Thymus (tissue), 11 donors: ENCODE results near the gene MED6. TPM values are rescaled to one million over a fixed set of nuclear protein-coding genes. Genes with fewer than 3 reads are reported as not detected.

Source experiments
- DNase-seq, 9 donors: peaks; one replicate each; pipeline ENCODE4 v3.0.0-alpha.2; 2013; ENCODE audit warnings: low spot score in 9 of 9, low read depth in 6 of 9, missing footprints in 1 of 9
- H3K27ac ChIP-seq, 2 donors: one replicate each; pipeline ENCODE4 v1.5.1; 2013; ENCODE audit warnings: control low read depth in 1 of 2, low read depth in 1 of 2, low read length in 1 of 2, mild to moderate bottlenecking in 1 of 2, moderate library complexity in 1 of 2
- H3K27me3 ChIP-seq, 2 donors: one replicate each; pipeline ENCODE4 v1.5.1; 2013; ENCODE audit warnings: low read length in 1 of 2; ENCODE audit not compliant: control insufficient read depth in 2 of 2, insufficient read depth in 1 of 2
- H3K36me3 ChIP-seq, 2 donors: one replicate each; pipeline ENCODE4 v1.5.1; 2013; ENCODE audit warnings: low read length in 1 of 2, mild to moderate bottlenecking in 1 of 2, moderate library complexity in 1 of 2; ENCODE audit not compliant: control insufficient read depth in 2 of 2, insufficient read depth in 2 of 2
- H3K4me1 ChIP-seq, 2 donors: one replicate each; pipeline ENCODE4 v1.5.1; 2013; ENCODE audit warnings: low read length in 2 of 2; ENCODE audit not compliant: control insufficient read depth in 2 of 2, insufficient read depth in 2 of 2
- H3K4me3 ChIP-seq, 2 donors: one replicate each; pipeline ENCODE4 v1.5.1; 2013; ENCODE audit warnings: low read length in 2 of 2, control low read depth in 1 of 2, mild to moderate bottlenecking in 1 of 2
- H3K9me3 ChIP-seq, 2 donors: one replicate each; pipeline ENCODE4 v1.5.1; 2013; ENCODE audit warnings: low read length in 1 of 2, mild to moderate bottlenecking in 1 of 2; ENCODE audit not compliant: control insufficient read depth in 2 of 2, insufficient read depth in 1 of 2
- WGBS: extraction: QIAGEN DNeasy Blood & Tissue Kit; methylation state at CpG from one replicate; pipeline ENCODE4 v1.1.7; 2013; 5-methylcytosine and 5-hydroxymethylcytosine counted together
- polyA plus RNA-seq: library from polyadenylated mRNA; stranded (reverse); fragments of 200-250 nt; gene quantifications from one replicate; pipeline ENCODE4 v1.2.3, GENCODE V29; 2013
- total RNA-seq: library from RNA; stranded (reverse); fragments of 120-200 nt; gene quantifications from one replicate; pipeline ENCODE4 v1.2.4, GENCODE V29; 2013
- donor health status: healthy.

Gene MED6
- total and polyA plus RNA-seq, 2 donors, result 26.1 to 29.3 TPM

- WGBS, result under 1% methylated on average over 105 of the region's 105 CpGs
- Histone ChIP-seq H3K27ac (peak within 1 kb of the TSS; percentile 80 to 84), H3K4me3 (peak within 1 kb of the TSS; percentile 68 to 71), H3K9me3 (peaks cover 0 to 1% of the 10 kb centered on the region in 2 donors), H3K4me1 (peaks cover 24 to 36% of the 10 kb centered on the region in 2 donors), H3K27me3 (peaks cover 0 to 32% of the 10 kb centered on the region in 2 donors), H3K36me3 (no peaks in the 10 kb centered on the region)
- peak in 1 of 9 donors; percentile 15 for DNase-seq
Observed at GRCh38 chr14:70641548-70642302, 41.3 kb upstream of the MED6 start, which contains the start of gene TTC9. TSS of gene TTC9 (plus strand) at chr14:70641916. CDS start at chr14:70642130, 214 bp downstream.

DNA sequence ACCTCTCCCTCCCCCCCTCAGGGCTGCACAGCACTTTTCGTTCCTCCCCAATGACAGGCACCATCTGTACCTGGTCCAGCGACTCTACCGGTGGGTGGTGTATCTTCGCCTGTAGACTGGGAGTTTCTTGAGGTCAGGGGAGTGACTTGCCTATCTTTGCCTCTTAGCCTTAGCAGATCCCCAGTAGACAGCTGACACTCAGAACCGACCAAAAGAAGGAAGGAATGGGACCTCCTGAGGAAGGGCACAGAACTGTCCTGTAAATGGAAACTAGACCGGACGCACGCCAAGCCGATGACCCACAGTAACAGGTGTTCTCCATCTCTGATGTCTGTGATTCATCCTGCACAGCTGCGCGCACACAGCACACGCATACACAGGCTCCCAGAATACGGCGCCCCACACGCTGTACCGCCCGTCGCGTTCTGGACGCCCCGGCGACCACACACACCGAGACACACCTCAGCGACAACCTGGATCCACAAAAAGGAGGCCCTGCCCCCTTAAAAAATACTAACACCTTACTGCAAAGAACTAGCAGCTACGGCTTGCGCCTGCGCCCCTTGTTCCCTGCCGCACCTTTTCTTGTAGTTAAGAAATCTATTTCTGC lies 40.6 kb upstream of the MED6 start:
- Histone ChIP-seq H3K27ac (peak overlapping the region; percentile 60 to 84), H3K4me3 (peak overlapping the region; percentile 44 to 68), H3K9me3 (peaks cover 0 to 1% of the 10 kb centered on the region in 2 donors), H3K4me1 (peaks cover 18 to 29% of the 10 kb centered on the region in 2 donors), H3K27me3 (peaks cover 0 to 32% of the 10 kb centered on the region in 2 donors), H3K36me3 (no peaks in the 10 kb centered on the region)
- under 1% methylated on average over 28 of the region's 28 CpGs for WGBS
- peak in 3 of 9 donors; percentile 15 to 49 (median 43) for DNase-seq

DNA sequence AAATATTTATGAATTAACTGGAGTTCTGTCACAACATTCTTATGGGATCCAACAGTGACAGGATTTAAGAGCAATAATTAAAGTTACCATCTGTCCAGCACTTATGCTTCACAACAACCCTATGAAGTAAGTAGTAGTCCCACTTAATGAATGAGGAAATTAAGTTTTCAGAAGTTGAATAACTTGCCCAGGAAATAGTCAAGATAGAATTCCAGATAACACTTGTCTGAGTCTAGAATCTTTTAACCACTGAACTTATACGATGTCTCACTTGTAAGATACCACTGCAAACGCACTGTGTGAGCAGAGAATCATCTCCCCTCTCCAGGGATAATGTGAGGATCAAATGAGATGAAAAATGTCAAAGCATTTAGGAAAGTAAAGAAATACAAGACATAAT lies 38.0 kb upstream of the MED6 start:
- DNase-seq, result no peak
- no peak overlapping the region for H3K4me3 ChIP-seq
- H3K4me1 ChIP-seq, result peaks cover 11 to 20% of the 10 kb centered on the region in 2 donors
- 43% methylated on average over 2 of the region's 2 CpGs for WGBS
- H3K27me3 ChIP-seq, result peaks cover 0 to 31% of the 10 kb centered on the region in 2 donors
- H3K36me3 ChIP-seq, result no peaks in the 10 kb centered on the region
- peaks cover 0 to 1% of the 10 kb centered on the region in 2 donors for H3K9me3 ChIP-seq
- no peak overlapping the region for H3K27ac ChIP-seq

DNA sequence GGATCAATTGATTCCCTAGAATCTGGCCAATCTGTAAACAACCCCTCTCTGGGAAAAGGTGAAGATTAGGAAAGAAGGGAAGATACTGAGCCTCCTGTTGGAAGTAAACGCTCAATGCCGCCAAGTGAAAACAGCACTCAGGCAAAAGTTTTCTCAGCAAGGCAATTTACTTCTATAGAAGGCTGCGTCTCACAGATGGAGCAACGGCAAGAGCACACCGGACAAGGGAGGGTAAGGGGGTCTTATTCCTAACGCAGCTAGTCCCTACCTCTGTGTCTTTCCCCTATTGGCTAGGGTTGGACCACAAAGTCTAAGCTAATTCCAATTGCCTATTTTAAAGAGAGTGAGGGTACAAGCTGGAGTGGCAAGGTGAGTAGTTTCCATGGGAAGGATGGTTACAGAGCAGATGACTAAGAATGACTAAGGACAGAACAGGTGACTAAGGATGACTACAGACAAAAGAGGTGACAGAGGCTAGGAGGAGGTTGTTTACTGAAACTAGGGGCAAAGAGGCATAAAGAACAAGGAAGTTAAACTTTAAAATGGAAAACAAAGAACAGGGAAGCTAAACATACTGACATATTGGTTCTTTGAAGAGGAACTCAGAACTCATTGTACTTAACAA lies 35.6 kb upstream of the MED6 start:
- Histone ChIP-seq H3K36me3 (no peaks in the 10 kb centered on the region), H3K4me3 (no peak overlapping the region), H3K27ac (no peak overlapping the region), H3K4me1 (peaks cover 5 to 9% of the 10 kb centered on the region in 2 donors), H3K27me3 (peaks cover 0 to 15% of the 10 kb centered on the region in 2 donors), H3K9me3 (peaks cover 0 to 1% of the 10 kb centered on the region in 2 donors)
- WGBS, result over 99% methylated on average over 6 of the region's 6 CpGs
- DNase-seq, result no peak

- H3K4me3 ChIP-seq, result no peak overlapping the region
- H3K36me3 ChIP-seq, result no peaks in the 10 kb centered on the region
- H3K27ac ChIP-seq, result no peak overlapping the region
- H3K27me3 ChIP-seq, result no peaks in the 10 kb centered on the region
- no peak for DNase-seq
- H3K9me3 ChIP-seq, result no peaks in the 10 kb centered on the region
- 98% methylated on average over 3 of the region's 3 CpGs for WGBS
- no peaks in the 10 kb centered on the region for H3K4me1 ChIP-seq
Observed at GRCh38 chr14:70631948-70632347, 31.5 kb upstream of the MED6 start.

DNA sequence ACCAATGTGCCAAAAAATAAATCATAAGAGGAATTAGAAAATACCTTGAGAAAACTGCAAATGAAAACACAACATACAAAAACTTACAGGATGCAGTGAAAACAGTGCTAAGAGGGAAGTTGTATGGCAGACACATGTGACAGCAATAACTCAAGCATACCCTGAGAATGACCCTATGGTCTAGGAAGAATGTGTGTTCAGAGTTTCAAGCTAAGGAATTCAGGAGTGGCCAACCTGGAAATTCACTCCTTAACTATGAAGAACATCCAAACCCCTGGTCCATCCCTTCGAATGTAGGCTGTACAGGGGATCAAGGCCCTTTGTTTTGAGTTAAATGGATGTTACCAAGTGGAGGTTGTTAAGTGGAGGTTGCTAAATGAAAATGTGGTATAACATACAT lies 24.5 kb upstream of the MED6 start:
- no peaks in the 10 kb centered on the region for H3K4me1 ChIP-seq
- H3K36me3 ChIP-seq, result no peaks in the 10 kb centered on the region
- no peaks in the 10 kb centered on the region for H3K27me3 ChIP-seq
- WGBS, result 67% methylated on average over 1 of the region's 1 CpG
- H3K27ac ChIP-seq, result no peak overlapping the region
- peaks cover 0 to 3% of the 10 kb centered on the region in 2 donors for H3K9me3 ChIP-seq
- no peak for DNase-seq
- no peak overlapping the region for H3K4me3 ChIP-seq

DNA sequence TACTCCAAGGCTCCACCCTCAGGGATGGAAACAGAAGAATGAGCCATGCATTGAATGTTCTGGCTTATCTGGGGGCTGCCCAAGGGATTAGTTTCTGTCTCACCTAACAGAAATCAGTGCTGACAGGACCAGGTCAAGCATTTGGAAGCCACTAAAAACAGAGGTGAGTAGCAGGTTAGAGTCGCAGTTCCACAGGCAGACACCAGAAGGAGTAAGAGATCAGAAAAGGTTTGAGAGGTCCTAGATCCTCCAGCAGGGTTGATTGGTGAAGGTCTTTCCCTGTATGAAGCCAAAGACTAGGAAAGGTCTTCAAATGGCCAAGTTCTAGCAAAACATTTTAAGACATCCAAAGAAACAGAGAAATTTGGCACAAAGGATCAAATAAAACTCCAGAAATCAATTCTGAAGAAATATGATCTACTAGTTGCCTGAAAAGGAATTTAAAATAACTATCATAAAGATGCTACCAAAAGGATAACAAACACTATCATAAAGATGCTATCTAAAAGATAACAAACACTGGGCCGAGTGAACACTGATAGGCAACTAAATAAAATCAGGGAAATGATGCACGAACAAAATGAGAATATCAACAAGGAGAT lies 21.8 kb upstream of the MED6 start:
- 51% methylated on average over 3 of the region's 3 CpGs for WGBS
- Histone ChIP-seq H3K4me1 (no peaks in the 10 kb centered on the region), H3K27ac (no peak overlapping the region), H3K27me3 (no peaks in the 10 kb centered on the region), H3K4me3 (no peak overlapping the region), H3K9me3 (peaks cover 0 to 3% of the 10 kb centered on the region in 2 donors), H3K36me3 (no peaks in the 10 kb centered on the region)
- DNase-seq, result peak in 4 of 9 donors; percentile 21 to 63 (median 45)

DNA sequence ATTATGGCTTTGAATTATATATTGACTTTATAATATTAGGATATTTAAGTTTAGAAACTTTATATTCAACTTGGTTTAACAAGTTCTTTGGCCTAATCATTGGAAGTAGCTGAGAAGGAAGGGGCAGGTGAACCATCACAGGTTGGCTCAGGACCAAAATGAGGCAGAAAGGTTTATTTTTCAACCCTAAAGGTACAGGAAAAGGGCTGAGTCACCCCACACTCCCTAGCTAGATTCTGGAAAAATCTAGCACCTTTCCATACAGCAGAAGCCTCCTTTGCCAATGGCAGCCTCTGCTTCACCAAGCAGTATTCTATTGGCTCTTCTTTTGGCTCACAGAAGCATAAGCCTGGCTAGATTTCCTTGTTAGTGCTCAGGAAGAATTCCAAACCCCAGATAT lies 19.3 kb upstream of the MED6 start:
- H3K9me3 ChIP-seq, result no peaks in the 10 kb centered on the region
- H3K4me3 ChIP-seq, result no peak overlapping the region
- no peaks in the 10 kb centered on the region for H3K4me1 ChIP-seq

GRCh38 chr14:70618314-70618713 lies 17.9 kb upstream of the MED6 start:
- no peaks in the 10 kb centered on the region for H3K27me3 ChIP-seq
- 90% methylated on average over 2 of the region's 2 CpGs for WGBS
- no peaks in the 10 kb centered on the region for H3K9me3 ChIP-seq
- H3K4me1 ChIP-seq, result no peaks in the 10 kb centered on the region
- no peak overlapping the region for H3K27ac ChIP-seq
- DNase-seq, result no peak
- no peak overlapping the region for H3K4me3 ChIP-seq
- H3K36me3 ChIP-seq, result no peaks in the 10 kb centered on the region

More for the DNA sequence above, 19.3 kb upstream of the MED6 start:
- Histone ChIP-seq H3K27ac (no peak overlapping the region), H3K27me3 (no peaks in the 10 kb centered on the region), H3K36me3 (no peaks in the 10 kb centered on the region)
- DNase-seq, result no peak
